ENCODE data around the gene PUS3. TPM values are rescaled to one million over a fixed set of nuclear protein-coding genes. Genes with fewer than 3 reads are reported as not detected.

PUS3 gene
- total RNA-seq, 4 donors from 2014 or later: 7.3 to 12.2 (median 9.5) TPM

- ATAC-seq (ENCODE audit: low FRiP score) (no peak), DNase-seq (ENCODE audit: low spot score) (no peak)
- TF ChIP-seq, protein P1, sequence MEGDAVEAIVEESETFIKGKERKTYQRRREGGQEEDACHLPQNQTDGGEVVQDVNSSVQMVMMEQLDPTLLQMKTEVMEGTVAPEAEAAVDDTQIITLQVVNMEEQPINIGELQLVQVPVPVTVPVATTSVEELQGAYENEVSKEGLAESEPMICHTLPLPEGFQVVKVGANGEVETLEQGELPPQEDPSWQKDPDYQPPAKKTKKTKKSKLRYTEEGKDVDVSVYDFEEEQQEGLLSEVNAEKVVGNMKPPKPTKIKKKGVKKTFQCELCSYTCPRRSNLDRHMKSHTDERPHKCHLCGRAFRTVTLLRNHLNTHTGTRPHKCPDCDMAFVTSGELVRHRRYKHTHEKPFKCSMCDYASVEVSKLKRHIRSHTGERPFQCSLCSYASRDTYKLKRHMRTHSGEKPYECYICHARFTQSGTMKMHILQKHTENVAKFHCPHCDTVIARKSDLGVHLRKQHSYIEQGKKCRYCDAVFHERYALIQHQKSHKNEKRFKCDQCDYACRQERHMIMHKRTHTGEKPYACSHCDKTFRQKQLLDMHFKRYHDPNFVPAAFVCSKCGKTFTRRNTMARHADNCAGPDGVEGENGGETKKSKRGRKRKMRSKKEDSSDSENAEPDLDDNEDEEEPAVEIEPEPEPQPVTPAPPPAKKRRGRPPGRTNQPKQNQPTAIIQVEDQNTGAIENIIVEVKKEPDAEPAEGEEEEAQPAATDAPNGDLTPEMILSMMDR (IDR thresholded peaks at IDR 0.05): no peak
Observed at GRCh38 chr11:125892994-125893393, 10.0 kb downstream of the PUS3 start.

- ATAC-seq (ENCODE audit: low FRiP score): no peak
- TF ChIP-seq, protein P1 (IDR thresholded peaks at IDR 0.05): no peak
- DNase-seq (ENCODE audit: low spot score): no peak
Observed at GRCh38 chr11:125892071-125892470, 10.9 kb downstream of the PUS3 start.

- TF ChIP-seq, protein P1 (IDR thresholded peaks at IDR 0.05): no peak
- ATAC-seq (ENCODE audit: low FRiP score): no peak
- DNase-seq (ENCODE audit: low spot score): no peak
Observed at GRCh38 chr11:125890447-125891100, 12.4 kb downstream of the PUS3 start.

DNA sequence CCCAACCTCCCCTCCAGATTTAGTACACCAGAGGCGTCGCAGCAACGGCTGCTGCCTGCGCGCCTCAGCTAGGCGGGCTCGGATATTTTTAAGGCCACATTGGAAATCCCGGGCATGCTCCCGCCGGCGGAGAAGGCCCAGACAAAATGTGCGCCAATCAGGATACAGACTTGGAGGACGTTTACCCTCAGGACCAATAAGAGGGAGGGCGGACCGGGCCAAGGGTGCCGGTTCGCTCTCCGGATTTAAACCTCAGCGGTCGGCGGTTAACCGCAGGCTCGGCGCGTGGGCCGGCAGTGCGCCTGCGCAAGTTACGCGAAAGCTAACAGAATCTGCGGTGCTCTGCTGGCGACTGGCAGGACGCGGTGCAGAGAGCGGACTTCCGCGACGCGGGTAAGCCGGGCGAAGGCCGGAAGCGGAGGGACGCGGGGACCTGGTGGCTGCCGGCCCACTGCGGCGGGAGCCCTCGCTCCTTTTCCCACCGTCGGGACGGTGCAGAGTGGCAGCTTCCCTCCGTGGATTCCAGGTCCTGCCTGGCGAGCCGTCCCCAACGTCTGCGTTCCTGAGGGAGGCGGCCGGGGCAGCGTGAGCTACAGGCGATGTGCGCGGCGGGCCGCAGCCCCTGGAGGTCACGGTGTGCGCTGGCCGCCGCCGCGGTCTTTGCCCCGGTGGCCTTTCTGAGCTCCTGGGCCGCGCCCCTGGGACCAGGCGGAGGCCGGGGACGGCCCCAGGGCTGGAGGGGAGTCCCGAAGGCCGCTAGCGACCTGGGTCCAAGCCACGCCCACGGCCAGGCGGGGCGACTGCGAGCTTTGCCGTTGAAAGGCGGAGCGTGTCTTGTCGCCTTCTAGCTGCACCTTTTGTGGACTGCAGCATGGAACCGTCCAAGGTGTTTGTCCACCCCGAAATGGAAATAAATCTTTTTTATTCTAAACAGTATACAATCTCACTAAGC is 15.4 kb downstream of the PUS3 start, which contains the start of gene HYLS1:
HYLS1 (plus strand) TSS at position 296 of the 952 bp plus-strand sequence. CDS start 11,701 bp downstream, outside the sequence.
- peak; percentile 99 for ATAC-seq (ENCODE audit: low FRiP score)
- TF ChIP-seq, protein P1 (IDR thresholded peaks at IDR 0.05): no peak
- peak; percentile 66 for DNase-seq (ENCODE audit: low spot score)

DNA sequence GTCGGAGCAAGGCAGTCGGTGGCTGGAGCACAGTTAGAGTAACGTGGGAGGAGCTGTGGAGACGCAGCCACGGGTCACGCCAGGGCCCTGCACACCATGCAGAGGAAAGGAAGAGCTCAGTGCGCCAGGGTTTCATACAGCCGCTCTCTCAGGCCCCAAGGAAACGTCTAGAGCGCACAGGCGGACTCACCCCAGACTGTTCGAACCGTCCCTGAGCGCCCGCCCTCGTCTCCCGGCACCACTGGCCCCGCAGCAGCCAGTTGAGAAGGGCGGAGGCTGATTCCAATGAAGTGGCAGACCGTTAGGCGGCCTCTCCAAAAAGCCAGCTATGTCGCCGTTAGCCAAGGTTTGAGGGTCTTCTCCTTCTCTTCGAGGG is 16.0 kb downstream of the PUS3 start:
- ATAC-seq (ENCODE audit: low FRiP score) (peak; percentile 62), DNase-seq (ENCODE audit: low spot score) (no peak)
- TF ChIP-seq, protein P1 (IDR thresholded peaks at IDR 0.05): no peak

GRCh38 chr11:125883375-125883774 is 19.6 kb downstream of the PUS3 start:
- TF ChIP-seq, protein P1 (IDR thresholded peaks at IDR 0.05): no peak
- DNase-seq (ENCODE audit: low spot score) (no peak), ATAC-seq (ENCODE audit: low FRiP score) (no peak)
